GM12878 (cell line): ENCODE measurements around the gene PGF. TPM values are rescaled to one million over a fixed set of nuclear protein-coding genes. Genes with fewer than 3 reads are reported as not detected.

Source experiments
- ATAC-seq: fragments of 200-7000 bp; cut with Tn5 transposase; 3 replicates; pipeline ENCODE4 v1.9.1; 2020; ENCODE audit warnings: mild to moderate bottlenecking, moderate library complexity
- BruUV-seq: library from RNA; stranded (reverse); fragments of 400-500 nt; replicated peaks from 2 replicates; lab custom pipeline; 2021; lab: Mats Ljungman, UMichigan
- CTCF ChIA-PET: fragments of 300-600 bp; sonication (Branson Sonifier 250); formaldehyde crosslinking; extraction: SDS; loops from one replicate; lab custom pipeline; 2021; ENCODE audit warnings: inconsistent platforms; lab: Yijun Ruan, JAX
- POLR2A ChIA-PET: fragments of 350-600 bp; formaldehyde crosslinking; extraction: SDS; loops from one replicate; lab custom pipeline; 2021; ENCODE audit warnings: inconsistent platforms; lab: Charles Lee
- RAD21 ChIA-PET: fragments of 300-600 bp; sonication (Branson Sonifier 250); formaldehyde crosslinking; loops from one replicate; lab custom pipeline; 2023; ENCODE audit warnings: antibody characterized with exemption; ENCODE audit not compliant: unreplicated experiment; lab: Charles Lee
- SMC1A ChIA-PET: fragments of 300-600 bp; sonication (Branson Sonifier 250); formaldehyde crosslinking; loops from one replicate; lab custom pipeline; 2023; ENCODE audit not compliant: unreplicated experiment, uncharacterized antibody; lab: Charles Lee
- DNase-seq: peaks from one replicate; pipeline ENCODE4 v3.0.0-alpha.2; 2011; ENCODE audit warnings: low read depth, low spot score
- FAIRE-seq: peaks from 3 replicates; lab custom pipeline; 2011; peaks lifted over from hg19 to GRCh38; lab: Jason Lieb, UNC
- H2AFZ ChIP-seq: 2 replicates; pipeline ENCODE4 v1.6.0; 2011; ENCODE audit warnings: low read depth, low read length, control low read depth; ENCODE audit not compliant: control insufficient read depth
- H3K27ac ChIP-seq: 2 replicates; pipeline ENCODE4 v1.5.1; 2011; ENCODE audit warnings: control low read depth; ENCODE audit not compliant: control insufficient read depth, insufficient read depth
- H3K27me3 ChIP-seq, 2 experiments: replicated peaks in 1 of 2; 2 replicates each; pipeline versions ENCODE4 v1.6.0 to v1.6.1; 2011; ENCODE audit warnings: low read length in 1 of 2; ENCODE audit not compliant: control insufficient read depth in 2 of 2, insufficient read depth in 2 of 2
- H3K36me3 ChIP-seq, 2 experiments: 2 replicates each; pipeline ENCODE4 v1.5.1; 2011; ENCODE audit warnings: low read length in 1 of 2; ENCODE audit not compliant: control insufficient read depth in 2 of 2, insufficient read depth in 2 of 2
- H3K4me1 ChIP-seq: 2 replicates; pipeline ENCODE4 v1.6.1; 2011; ENCODE audit warnings: mild to moderate bottlenecking, low read length, moderate library complexity, mixed read lengths; ENCODE audit not compliant: control insufficient read depth, insufficient read depth
- H3K4me2 ChIP-seq: 2 replicates; pipeline ENCODE4 v1.6.0; 2011; ENCODE audit warnings: control low read depth; ENCODE audit not compliant: control insufficient read depth, insufficient read depth
- H3K4me3 ChIP-seq: fragments of 200-600 bp; sonication (generic); 2 replicates; pipeline ENCODE4 v1.5.1; 2016
- H3K79me2 ChIP-seq: 2 replicates; pipeline ENCODE4 v1.6.0; 2011; ENCODE audit warnings: low read length; ENCODE audit not compliant: control insufficient read depth, insufficient read depth
- H3K9ac ChIP-seq: 2 replicates; pipeline ENCODE4 v1.8.0; 2011; ENCODE audit warnings: low read length, control low read depth, mixed read lengths; ENCODE audit not compliant: control insufficient read depth, insufficient read depth
- H3K9me3 ChIP-seq: replicated peaks from 3 replicates; pipeline ENCODE4 v1.5.1; 2011; ENCODE audit warnings: mild to moderate bottlenecking, low read length; ENCODE audit not compliant: control insufficient read depth, insufficient read depth
- H4K20me1 ChIP-seq: 2 replicates; pipeline ENCODE4 v1.6.0; 2011; ENCODE audit not compliant: control insufficient read depth, insufficient read depth
- CREB1 ChIP-seq: IDR thresholded peaks from 2 replicates; pipeline ENCODE4 v1.6.1; 2012; ENCODE audit warnings: low read depth, mild to moderate bottlenecking, inconsistent platforms
- HDGF ChIP-seq: fragments of 450-650 bp; IDR thresholded peaks from 2 replicates; pipeline ENCODE4 v1.6.1; 2016; ENCODE audit warnings: antibody characterized with exemption
- IRF4 ChIP-seq: IDR thresholded peaks from 2 replicates; pipeline ENCODE4 v1.6.1; 2011; ENCODE audit warnings: low read depth, low read length
- JUNB ChIP-seq: IDR thresholded peaks from 2 replicates; pipeline ENCODE4 v1.6.1; 2016; ENCODE audit warnings: antibody characterized with exemption, mild to moderate bottlenecking
- NFXL1 ChIP-seq: fragments of 450-650 bp; IDR thresholded peaks from 2 replicates; pipeline ENCODE4 v1.6.1; 2017; ENCODE audit warnings: antibody characterized with exemption, mild to moderate bottlenecking, borderline replicate concordance
- PAX5 ChIP-seq: IDR thresholded peaks from 2 replicates; pipeline ENCODE4 v1.6.1; 2011; ENCODE audit warnings: low read depth, low read length, borderline replicate concordance
- SPI1 ChIP-seq: IDR thresholded peaks from 2 replicates; pipeline ENCODE4 v1.6.1; 2011; ENCODE audit warnings: low read depth, mild to moderate bottlenecking, low read length, moderate library complexity, borderline replicate concordance; ENCODE audit not compliant: insufficient read depth
- SREBF1 ChIP-seq: IDR thresholded peaks from 2 replicates; pipeline ENCODE4 v1.6.1; 2012; ENCODE audit warnings: mild to moderate bottlenecking, low read length
- STAT3 ChIP-seq: IDR thresholded peaks from 2 replicates; pipeline ENCODE4 v1.6.1; 2011; ENCODE audit warnings: low read depth, low read length, improper control_type of control experiment
- SUPT20H ChIP-seq: IDR thresholded peaks from 2 replicates; pipeline ENCODE4 v1.6.1; 2011; ENCODE audit warnings: low read depth, mild to moderate bottlenecking, low read length, moderate library complexity, borderline replicate concordance; ENCODE audit not compliant: control insufficient read depth
- ZNF207 ChIP-seq: fragments of 450-650 bp; IDR thresholded peaks from 2 replicates; pipeline ENCODE4 v1.6.1; 2014; ENCODE audit warnings: antibody characterized with exemption, mild to moderate bottlenecking, borderline replicate concordance
- ZNF217 ChIP-seq: fragments of 450-650 bp; IDR thresholded peaks from 2 replicates; pipeline ENCODE4 v1.6.1; 2017; ENCODE audit warnings: antibody characterized with exemption, mild to moderate bottlenecking
- ZNF24 ChIP-seq: fragments of 450-650 bp; IDR thresholded peaks from 2 replicates; pipeline ENCODE4 v1.6.1; 2017; ENCODE audit warnings: antibody characterized with exemption, mild to moderate bottlenecking
- WGBS: methylation state at CpG from one replicate; pipeline ENCODE4 v1.1.6; 2016; ENCODE audit warnings: low lambda C conversion rate; ENCODE audit not compliant: insufficient replicate concordance, insufficient coverage; ENCODE audit errors: missing lambda C conversion rate; 5-methylcytosine and 5-hydroxymethylcytosine counted together
- in situ Hi-C: fragments of 300-500 bp; cut with MboI; formaldehyde crosslinking; loops from 9 replicates; pipeline ENCODE4 v1.14.3; 2018; ENCODE audit warnings: mixed read lengths
- intact Hi-C: fragments of 100-400 bp; cut with micrococcal nuclease; formaldehyde crosslinking; loops from one replicate; pipeline ENCODE4 v1.14.2; 2022; ENCODE audit not compliant: unreplicated experiment
- polyA plus RNA-seq, 11 experiments: library from polyadenylated mRNA; depleted of rRNA in 4 of 11; unstranded in 6 of 11; stranded (reverse) in 5 of 11; fragments of >200 nt; fragmentation: Nextera tagmentation in 4 of 11; fragmentation: Illumina TruSeq in 1 of 11; extraction: Ambion mirVana in 4 of 11; extraction: Trizol in 1 of 11; gene quantifications; 1 replicate in 1 of 11; 2 replicates in 10 of 11; pipeline versions ENCODE4 v1.2.1 to v1.2.3, GENCODE V29; 2011 to 2016; ENCODE audit warnings: inconsistent platforms in 2 of 11, missing spikeins in 2 of 11, low read depth in 1 of 11
- total RNA-seq, 4 experiments: library from RNA; depleted of rRNA in 3 of 4; stranded (reverse); fragments of >200 nt in 3 of 4; fragmentation: Illumina TruSeq in 1 of 4; extraction: Trizol in 1 of 4; gene quantifications; 2 replicates each; pipeline versions ENCODE4 v1.2.1 to v1.2.3, GENCODE V29; 2013 to 2021
- TF ChIP-seq, protein P1 (sequence below): fragments of 450-650 bp; IDR thresholded peaks from 2 replicates; pipeline ENCODE4 v1.6.1; 2018; ENCODE audit warnings: borderline replicate concordance, mild to moderate bottlenecking; ENCODE audit not compliant: partially characterized antibody

Gene PGF
- total and polyA plus RNA-seq, 10 of the 15 experiments (the other 5 are each of a cell fraction or from before 2014, with no cell fraction given) = 0.11 to 5.5 (median 0.63) TPM

DNA sequence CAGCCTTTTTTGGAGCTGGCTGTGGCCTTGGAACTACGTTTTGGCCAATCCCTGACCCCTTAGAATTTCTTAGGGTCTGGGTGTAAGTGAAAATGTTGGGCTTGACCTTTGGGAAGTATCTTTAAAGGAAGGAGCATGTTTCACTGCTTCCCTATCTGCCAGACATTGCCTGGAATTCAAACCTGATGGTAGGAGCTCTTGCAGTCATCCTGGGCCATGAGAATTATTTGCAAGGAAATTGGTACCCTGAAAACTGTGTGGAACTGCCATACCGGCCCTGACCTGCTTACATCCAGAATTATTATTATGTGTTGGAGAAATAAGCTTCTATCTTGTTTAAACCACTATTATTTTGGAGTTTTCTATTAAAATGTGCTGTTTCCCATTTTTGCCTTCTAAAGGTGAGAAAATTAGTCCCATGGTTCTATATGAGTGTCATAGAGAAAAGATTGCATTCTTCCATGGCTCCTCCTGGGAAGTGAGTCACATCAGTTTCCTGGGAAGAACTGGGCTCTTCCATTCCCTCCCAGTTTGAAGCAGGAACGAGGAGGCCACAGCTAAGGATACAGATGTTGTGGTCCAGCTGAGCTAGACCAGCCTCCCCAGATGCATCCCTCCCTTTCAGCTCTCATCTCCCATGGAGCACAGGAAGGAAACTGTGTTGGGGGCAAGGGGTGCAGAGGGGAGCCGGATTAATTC lies 9.5 kb upstream of the PGF start:
- no peak for FAIRE-seq
- DNase-seq = no peak
- Histone ChIP-seq H4K20me1 (no peaks in the 10 kb centered on the region), H3K27me3 (no peaks in the 10 kb centered on the region), H3K27ac (no peak overlapping the region), H3K4me1 (peaks cover 14% of the 10 kb centered on the region), H3K4me2 (no peak overlapping the region), H3K36me3 (no peaks in the 10 kb centered on the region), H3K9me3 (no peaks in the 10 kb centered on the region), H2AFZ (no peak overlapping the region), H3K9ac (no peak overlapping the region), H3K4me3 (no peak overlapping the region), H3K79me2 (no peaks in the 10 kb centered on the region)
- ATAC-seq = no peak
- no TSS peak for BruUV-seq
- WGBS = 10% methylated on average over 4 of the region's 4 CpGs
- intact Hi-C loops = no loop called here
- CTCF ChIA-PET = interaction anchor here (0.8 to 8.6 kb wide), 5 partner anchors 18 to 126 kb away, joined by 3 to 61 read pairs (median 4); no protein-coding TSS in a partner anchor
- TF ChIP-seq PAX5 (no peak), ZNF217 (no peak), SPI1 (no peak), SUPT20H (no peak)
- SMC1A ChIA-PET = interaction anchor here (1.0 to 1.3 kb wide), 2 partner anchors 11 to 18 kb away, joined by 3 to 4 read pairs; no protein-coding TSS in a partner anchor
- in situ Hi-C loops = no loop called here
- RAD21 ChIA-PET = interaction anchor here (0.8 to 1.9 kb wide), 2 partner anchors 15 to 124 kb away, joined by 3 to 12 read pairs; no protein-coding TSS in a partner anchor
- POLR2A ChIA-PET = no interaction called here

- no peak overlapping the region for H3K4me2 ChIP-seq
- H3K27ac ChIP-seq = no peak overlapping the region
- intact Hi-C loops (no loop called here), in situ Hi-C loops (no loop called here)
- no peak overlapping the region for H3K9ac ChIP-seq
- H3K36me3 ChIP-seq = no peaks in the 10 kb centered on the region
- H3K9me3 ChIP-seq = no peaks in the 10 kb centered on the region
- no peak overlapping the region for H3K4me3 ChIP-seq
- POLR2A ChIA-PET = interaction anchor here (0.6 to 1.2 kb wide), 5 partner anchors 16 to 449 kb away, joined by 3 to 4 read pairs (median 3); partner anchors contain the start of gene EIF2B2
- CTCF ChIA-PET = interaction anchor here (0.6 to 8.6 kb wide), 5 partner anchors 17 to 124 kb away, joined by 4 to 61 read pairs (median 4); no protein-coding TSS in a partner anchor
- no TSS peak for BruUV-seq
- ATAC-seq (peak; percentile 15), DNase-seq (no peak), FAIRE-seq (no peak)
- SMC1A ChIA-PET = interaction anchor here (1.3 kb wide), 1 partner anchor 10 kb away, joined by 4 read pairs; no protein-coding TSS in a partner anchor
- H3K79me2 ChIP-seq = no peaks in the 10 kb centered on the region
- no peak for TF ChIP-seq SUPT20H
- TF ChIP-seq JUNB = no peak
- TF ChIP-seq SREBF1 = no peak
- no peak for TF ChIP-seq IRF4
- TF ChIP-seq ZNF24 = no peak
- TF ChIP-seq, protein P1, sequence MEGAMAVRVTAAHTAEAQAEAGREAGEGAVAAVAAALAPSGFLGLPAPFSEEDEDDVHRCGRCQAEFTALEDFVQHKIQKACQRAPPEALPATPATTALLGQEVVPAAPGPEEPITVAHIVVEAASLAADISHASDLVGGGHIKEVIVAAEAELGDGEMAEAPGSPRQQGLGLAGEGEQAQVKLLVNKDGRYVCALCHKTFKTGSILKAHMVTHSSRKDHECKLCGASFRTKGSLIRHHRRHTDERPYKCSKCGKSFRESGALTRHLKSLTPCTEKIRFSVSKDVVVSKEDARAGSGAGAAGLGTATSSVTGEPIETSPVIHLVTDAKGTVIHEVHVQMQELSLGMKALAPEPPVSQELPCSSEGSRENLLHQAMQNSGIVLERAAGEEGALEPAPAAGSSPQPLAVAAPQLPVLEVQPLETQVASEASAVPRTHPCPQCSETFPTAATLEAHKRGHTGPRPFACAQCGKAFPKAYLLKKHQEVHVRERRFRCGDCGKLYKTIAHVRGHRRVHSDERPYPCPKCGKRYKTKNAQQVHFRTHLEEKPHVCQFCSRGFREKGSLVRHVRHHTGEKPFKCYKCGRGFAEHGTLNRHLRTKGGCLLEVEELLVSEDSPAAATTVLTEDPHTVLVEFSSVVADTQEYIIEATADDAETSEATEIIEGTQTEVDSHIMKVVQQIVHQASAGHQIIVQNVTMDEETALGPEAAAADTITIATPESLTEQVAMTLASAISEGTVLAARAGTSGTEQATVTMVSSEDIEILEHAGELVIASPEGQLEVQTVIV = no peak
- TF ChIP-seq HDGF = no peak
- TF ChIP-seq STAT3 = no peak
- TF ChIP-seq CREB1 = no peak
- TF ChIP-seq NFXL1 = no peak
- no peak for TF ChIP-seq ZNF207
- TF ChIP-seq SPI1 = no peak
- 39% methylated on average over 9 of the region's 9 CpGs for WGBS
- RAD21 ChIA-PET = interaction anchor here (0.6 to 1.9 kb wide), 2 partner anchors 99 to 125 kb away, joined by 7 to 12 read pairs; no protein-coding TSS in a partner anchor
- peaks cover 14% of the 10 kb centered on the region for H3K4me1 ChIP-seq
- no peaks in the 10 kb centered on the region for H3K27me3 ChIP-seq
- no peak overlapping the region for H2AFZ ChIP-seq
- no peaks in the 10 kb centered on the region for H4K20me1 ChIP-seq
These were observed 8.4 kb upstream of the PGF start for GRCh38 chr14:74963705-74964271.
